Sigmoid colon (tissue), 4 donors: ENCODE results near the gene NCAM2.

Source experiments
- EP300 ChIP-seq, 4 donors: sonication (generic); formaldehyde crosslinking; IDR thresholded peaks; one replicate each; pipeline ENCODE4 v1.6.1; 2017; ENCODE audit warnings: antibody characterized with exemption in 4 of 4
- POLR2A ChIP-seq, 2 donors: fragments of 450-650 bp; IDR thresholded peaks; one replicate each; pipeline ENCODE4 v1.6.1; 2016; ENCODE audit warnings: antibody characterized with exemption in 2 of 2, mild to moderate bottlenecking in 2 of 2, moderate library complexity in 2 of 2
- POLR2AphosphoS5 ChIP-seq, 4 donors: sonication (generic); formaldehyde crosslinking; IDR thresholded peaks; one replicate each; pipeline ENCODE4 v1.6.1; 2017; ENCODE audit warnings: antibody characterized with exemption in 4 of 4
- TF ChIP-seq, protein P1 (sequence below), 4 experiments: fragments of 450-650 bp in 3 of 4; fragments of 200-600 bp in 1 of 4; IDR thresholded peaks; one replicate each; pipeline ENCODE4 v1.5.1; 2016 to 2019; ENCODE audit warnings: antibody characterized with exemption in 4 of 4, mild to moderate bottlenecking in 3 of 4, moderate library complexity in 2 of 4

DNA sequence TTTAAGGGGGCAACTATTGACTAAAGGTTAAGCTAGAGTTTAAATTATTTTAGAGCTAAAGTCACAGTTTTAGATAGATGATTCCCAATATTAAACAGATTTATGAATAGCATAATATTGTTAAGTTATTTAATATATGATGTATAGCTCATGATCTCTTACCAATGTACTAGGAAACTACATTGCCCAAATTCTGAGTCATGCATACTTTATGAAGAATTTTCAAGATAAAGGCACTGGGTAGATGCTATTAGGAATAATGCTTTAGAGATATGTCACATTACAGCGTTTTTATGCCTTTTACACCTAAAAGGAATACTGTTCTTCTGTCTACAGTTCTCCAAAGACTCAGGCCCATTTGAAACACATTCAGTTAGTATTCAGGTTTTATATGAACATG is 215.1 kb downstream of the NCAM2 start:
- TF ChIP-seq EP300 (IDR thresholded peaks at IDR 0.05) = no peak
- TF ChIP-seq POLR2A (IDR thresholded peaks at IDR 0.05) = no peak
- no peak for TF ChIP-seq POLR2AphosphoS5 (IDR thresholded peaks at IDR 0.05)
- TF ChIP-seq, protein P1, sequence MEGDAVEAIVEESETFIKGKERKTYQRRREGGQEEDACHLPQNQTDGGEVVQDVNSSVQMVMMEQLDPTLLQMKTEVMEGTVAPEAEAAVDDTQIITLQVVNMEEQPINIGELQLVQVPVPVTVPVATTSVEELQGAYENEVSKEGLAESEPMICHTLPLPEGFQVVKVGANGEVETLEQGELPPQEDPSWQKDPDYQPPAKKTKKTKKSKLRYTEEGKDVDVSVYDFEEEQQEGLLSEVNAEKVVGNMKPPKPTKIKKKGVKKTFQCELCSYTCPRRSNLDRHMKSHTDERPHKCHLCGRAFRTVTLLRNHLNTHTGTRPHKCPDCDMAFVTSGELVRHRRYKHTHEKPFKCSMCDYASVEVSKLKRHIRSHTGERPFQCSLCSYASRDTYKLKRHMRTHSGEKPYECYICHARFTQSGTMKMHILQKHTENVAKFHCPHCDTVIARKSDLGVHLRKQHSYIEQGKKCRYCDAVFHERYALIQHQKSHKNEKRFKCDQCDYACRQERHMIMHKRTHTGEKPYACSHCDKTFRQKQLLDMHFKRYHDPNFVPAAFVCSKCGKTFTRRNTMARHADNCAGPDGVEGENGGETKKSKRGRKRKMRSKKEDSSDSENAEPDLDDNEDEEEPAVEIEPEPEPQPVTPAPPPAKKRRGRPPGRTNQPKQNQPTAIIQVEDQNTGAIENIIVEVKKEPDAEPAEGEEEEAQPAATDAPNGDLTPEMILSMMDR (IDR thresholded peaks at IDR 0.05) = no peak
